ENCODE results near the gene NALCN. TPM values are rescaled to one million over a fixed set of nuclear protein-coding genes. Genes with fewer than 3 reads are reported as not detected.

The NALCN gene
- total RNA-seq, 1 donor from 2014 or later: 3.5 TPM

- Histone ChIP-seq H3K4me1 (no peaks in the 10 kb centered on the region), H3K9me3 (no peaks in the 10 kb centered on the region), H3K27ac (no peak overlapping the region), H3K4me3 (no peak overlapping the region), H3K27me3 (no peaks in the 10 kb centered on the region), H3K36me3 (no peaks in the 10 kb centered on the region)
- no peak for DNase-seq
- TF ChIP-seq, protein P1, sequence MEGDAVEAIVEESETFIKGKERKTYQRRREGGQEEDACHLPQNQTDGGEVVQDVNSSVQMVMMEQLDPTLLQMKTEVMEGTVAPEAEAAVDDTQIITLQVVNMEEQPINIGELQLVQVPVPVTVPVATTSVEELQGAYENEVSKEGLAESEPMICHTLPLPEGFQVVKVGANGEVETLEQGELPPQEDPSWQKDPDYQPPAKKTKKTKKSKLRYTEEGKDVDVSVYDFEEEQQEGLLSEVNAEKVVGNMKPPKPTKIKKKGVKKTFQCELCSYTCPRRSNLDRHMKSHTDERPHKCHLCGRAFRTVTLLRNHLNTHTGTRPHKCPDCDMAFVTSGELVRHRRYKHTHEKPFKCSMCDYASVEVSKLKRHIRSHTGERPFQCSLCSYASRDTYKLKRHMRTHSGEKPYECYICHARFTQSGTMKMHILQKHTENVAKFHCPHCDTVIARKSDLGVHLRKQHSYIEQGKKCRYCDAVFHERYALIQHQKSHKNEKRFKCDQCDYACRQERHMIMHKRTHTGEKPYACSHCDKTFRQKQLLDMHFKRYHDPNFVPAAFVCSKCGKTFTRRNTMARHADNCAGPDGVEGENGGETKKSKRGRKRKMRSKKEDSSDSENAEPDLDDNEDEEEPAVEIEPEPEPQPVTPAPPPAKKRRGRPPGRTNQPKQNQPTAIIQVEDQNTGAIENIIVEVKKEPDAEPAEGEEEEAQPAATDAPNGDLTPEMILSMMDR (IDR thresholded peaks at IDR 0.05): no peak
- intact Hi-C loops (cut with DNase I): no loop called here
- ATAC-seq: no peak
Observed at GRCh38 chr13:101049166-101049850, 367.0 kb downstream of the NALCN start.

GRCh38 chr13:101036546-101036945 lies 379.8 kb downstream of the NALCN start:
- no peak overlapping the region for H3K27ac ChIP-seq
- TF ChIP-seq, protein P1 (IDR thresholded peaks at IDR 0.05): no peak
- H3K4me3 ChIP-seq: no peak overlapping the region
- H3K36me3 ChIP-seq: no peaks in the 10 kb centered on the region
- ATAC-seq (no peak), DNase-seq (no peak)
- intact Hi-C loops (cut with DNase I): no loop called here
- H3K9me3 ChIP-seq: peaks cover 5% of the 10 kb centered on the region
- no peaks in the 10 kb centered on the region for H3K4me1 ChIP-seq
- H3K27me3 ChIP-seq: no peaks in the 10 kb centered on the region

GRCh38 chr13:101035119-101035620 lies 381.1 kb downstream of the NALCN start:
- intact Hi-C loops (cut with DNase I): no loop called here
- Histone ChIP-seq H3K9me3 (no peaks in the 10 kb centered on the region), H3K27me3 (no peaks in the 10 kb centered on the region), H3K4me1 (no peaks in the 10 kb centered on the region), H3K4me3 (no peak overlapping the region), H3K36me3 (no peaks in the 10 kb centered on the region), H3K27ac (no peak overlapping the region)
- DNase-seq (no peak), ATAC-seq (no peak)
- TF ChIP-seq, protein P1 (IDR thresholded peaks at IDR 0.05): no peak

- Histone ChIP-seq H3K4me3 (no peak overlapping the region), H3K4me1 (no peaks in the 10 kb centered on the region), H3K27ac (no peak overlapping the region), H3K27me3 (no peaks in the 10 kb centered on the region), H3K36me3 (no peaks in the 10 kb centered on the region), H3K9me3 (no peaks in the 10 kb centered on the region)
- intact Hi-C loops (cut with DNase I): no loop called here
- DNase-seq (no peak), ATAC-seq (peak; percentile 26)
- TF ChIP-seq, protein P1 (IDR thresholded peaks at IDR 0.05): no peak
Observed at GRCh38 chr13:101026736-101027398, 389.4 kb downstream of the NALCN start.

DNA sequence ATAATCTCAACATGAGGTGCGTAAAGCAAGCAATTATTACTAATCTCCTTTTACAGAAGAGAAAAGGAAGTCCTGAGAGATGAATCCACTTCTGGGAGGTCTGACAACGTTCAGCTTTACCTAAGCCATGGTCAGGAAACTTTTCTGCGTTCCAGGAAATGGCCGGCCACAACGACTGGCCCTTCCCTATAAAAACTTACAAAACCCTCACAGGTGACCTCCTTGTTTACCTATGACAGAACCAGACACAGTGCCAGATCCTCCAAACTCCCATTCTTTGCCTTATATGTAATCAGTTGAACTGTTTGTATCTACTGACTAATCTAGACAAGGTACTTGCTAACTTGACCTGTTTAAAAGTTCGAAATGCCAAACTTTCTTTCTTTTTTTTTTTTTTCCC lies 390.0 kb downstream of the NALCN start:
- Histone ChIP-seq H3K4me3 (no peak overlapping the region), H3K9me3 (no peaks in the 10 kb centered on the region), H3K27me3 (no peaks in the 10 kb centered on the region), H3K4me1 (no peaks in the 10 kb centered on the region), H3K36me3 (no peaks in the 10 kb centered on the region), H3K27ac (no peak overlapping the region)
- ATAC-seq: no peak
- TF ChIP-seq, protein P1 (IDR thresholded peaks at IDR 0.05): no peak
- intact Hi-C loops (cut with DNase I): no loop called here
- DNase-seq: no peak

Measured in upper lobe of right lung (tissue), 1 donor.